Heart left ventricle (tissue), 13 donors: ENCODE results near the gene FOXO1.

ENCODE experiments used
- POLR2A ChIP-seq, 2 donors: fragments of 450-650 bp; IDR thresholded peaks; one replicate each; pipeline ENCODE4 v1.6.1; 2017; ENCODE audit warnings: antibody characterized with exemption in 2 of 2, mild to moderate bottlenecking in 2 of 2, moderate library complexity in 2 of 2
- TF ChIP-seq, protein P1 (sequence below), 12 donors: fragments of 200-600 bp; sonication (generic) in 4 of 12; IDR thresholded peaks; one replicate each; pipeline versions ENCODE4 v1.5.0 to v1.8.0; 2018 to 2022; ENCODE audit warnings: antibody characterized with exemption in 12 of 12, mild to moderate bottlenecking in 5 of 12
- donor health status: ischemic (EF 13 %, LVEDD 7.1; RV severe dilation, severe dysfunction).
- donor health status: DM: no; HTN: yes; CAD: no.
- donor health status: DM: no; HTN: no; CAD: no.
- donor health status: ischemic (EF 25% LVEDD 6.9; RV normal size, moderate dysfunction).
- donor health status: ischemic (EF 25% LVEDD 5.7; RV mildly dilated, moderate dysfunction).
- donor health status: ischemic (EF 35%, LVEDD 5.7; RV mildly dilated, moderate dysfunction).
- donor health status: nonischemic (EF 11% LVEDD 7.7; RV severe dilation, severe dysfunction).
- donor health status: DM: yes; HTN: yes; CAD: no.
- donor health status: PGD.
- donor health status: ischemic (EF 29% LVEDD 5.4; RV normal size, mild dysfunction).
- donor health status: nonischemic (EF 23%, LVEDD 6.1; RV moderate dilation, normal function).

DNA sequence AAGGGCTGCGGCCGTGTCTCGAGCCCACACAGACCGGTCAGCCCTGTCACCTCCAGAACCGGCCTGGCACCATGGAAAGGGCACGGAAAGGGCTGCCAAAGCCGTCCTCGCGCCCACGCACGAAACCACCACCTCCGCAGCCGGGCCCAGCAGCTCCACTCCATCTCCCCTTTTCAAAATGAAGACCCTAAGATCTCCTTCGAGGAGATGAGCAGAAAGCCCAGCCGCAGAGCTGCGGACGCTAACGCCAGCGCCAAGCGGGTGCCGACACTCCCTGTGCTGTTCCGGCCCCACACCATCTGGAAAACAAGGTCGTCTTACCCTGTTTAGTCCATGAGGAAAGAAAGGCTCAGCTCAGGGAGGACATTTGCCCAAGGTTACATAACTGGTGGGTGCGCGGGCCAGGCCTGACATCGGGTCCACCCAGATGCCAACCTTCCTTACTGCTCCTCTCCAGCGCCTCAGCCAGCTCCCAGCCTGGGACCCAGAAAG lies 131.1 kb downstream of the FOXO1 start:
- TF ChIP-seq, protein P1, sequence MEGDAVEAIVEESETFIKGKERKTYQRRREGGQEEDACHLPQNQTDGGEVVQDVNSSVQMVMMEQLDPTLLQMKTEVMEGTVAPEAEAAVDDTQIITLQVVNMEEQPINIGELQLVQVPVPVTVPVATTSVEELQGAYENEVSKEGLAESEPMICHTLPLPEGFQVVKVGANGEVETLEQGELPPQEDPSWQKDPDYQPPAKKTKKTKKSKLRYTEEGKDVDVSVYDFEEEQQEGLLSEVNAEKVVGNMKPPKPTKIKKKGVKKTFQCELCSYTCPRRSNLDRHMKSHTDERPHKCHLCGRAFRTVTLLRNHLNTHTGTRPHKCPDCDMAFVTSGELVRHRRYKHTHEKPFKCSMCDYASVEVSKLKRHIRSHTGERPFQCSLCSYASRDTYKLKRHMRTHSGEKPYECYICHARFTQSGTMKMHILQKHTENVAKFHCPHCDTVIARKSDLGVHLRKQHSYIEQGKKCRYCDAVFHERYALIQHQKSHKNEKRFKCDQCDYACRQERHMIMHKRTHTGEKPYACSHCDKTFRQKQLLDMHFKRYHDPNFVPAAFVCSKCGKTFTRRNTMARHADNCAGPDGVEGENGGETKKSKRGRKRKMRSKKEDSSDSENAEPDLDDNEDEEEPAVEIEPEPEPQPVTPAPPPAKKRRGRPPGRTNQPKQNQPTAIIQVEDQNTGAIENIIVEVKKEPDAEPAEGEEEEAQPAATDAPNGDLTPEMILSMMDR (IDR thresholded peaks at IDR 0.05), result no peak
- no peak for TF ChIP-seq POLR2A (IDR thresholded peaks at IDR 0.05)
